Panc1 (cell line): Measurements from ENCODE around the gene HSDL1. TPM values are rescaled to one million over a fixed set of nuclear protein-coding genes. Genes with fewer than 3 reads are reported as not detected.

Source experiments
- ATAC-seq: fragments of 200-7000 bp; cut with Tn5 transposase; 2 replicates; pipeline ENCODE4 v1.9.1; 2020; ENCODE audit warnings: mild to moderate bottlenecking, moderate library complexity
- BruUV-seq: library from RNA; stranded (reverse); fragments of 400-500 nt; replicated peaks from 2 replicates; lab custom pipeline; 2021; lab: Mats Ljungman, UMichigan
- CTCF ChIA-PET: fragments of 300-600 bp; sonication (Branson Sonifier 250); formaldehyde crosslinking; loops from one replicate; lab custom pipeline; 2022; ENCODE audit warnings: antibody characterized with exemption; lab: Charles Lee
- POLR2A ChIA-PET: fragments of 300-600 bp; sonication (Branson Sonifier 250); formaldehyde crosslinking; loops from one replicate; lab custom pipeline; 2022; ENCODE audit warnings: antibody characterized with exemption; lab: Charles Lee
- DNase-seq: peaks from one replicate; pipeline ENCODE4 v3.0.0-alpha.2; 2010; ENCODE audit warnings: low read depth, low spot score
- H3K27ac ChIP-seq: 2 replicates; pipeline ENCODE4 v1.5.1; 2011; ENCODE audit warnings: mild to moderate bottlenecking, low read length, inconsistent platforms
- H3K27me3 ChIP-seq: fragments of 200-500 bp; sonication (Bioruptor generic); 2 replicates; pipeline ENCODE4 v1.6.0; 2014; ENCODE audit warnings: low read length, inconsistent platforms; ENCODE audit not compliant: control insufficient read depth, insufficient read depth
- H3K36me3 ChIP-seq: fragments of 200-500 bp; sonication (Bioruptor generic); 2 replicates; pipeline ENCODE4 v1.5.1; 2014; ENCODE audit warnings: inconsistent platforms, mild to moderate bottlenecking, low read length, moderate library complexity; ENCODE audit not compliant: control insufficient read depth, insufficient read depth
- H3K4me1 ChIP-seq: 2 replicates; pipeline ENCODE4 v1.5.1; 2011; ENCODE audit warnings: inconsistent platforms, mild to moderate bottlenecking, low read length, moderate library complexity; ENCODE audit not compliant: control insufficient read depth, insufficient read depth
- H3K4me3 ChIP-seq, 2 experiments: 2 replicates each; pipeline ENCODE4 v1.5.1; 2011 to 2012; ENCODE audit warnings: low read depth in 2 of 2, low read length in 2 of 2, mild to moderate bottlenecking in 2 of 2, inconsistent platforms in 1 of 2, moderate library complexity in 1 of 2
- H3K9me3 ChIP-seq: fragments of 200-500 bp; sonication (Bioruptor generic); 2 replicates; pipeline ENCODE4 v1.5.1; 2014; ENCODE audit warnings: low read depth, mild to moderate bottlenecking, inconsistent platforms, low read length, moderate library complexity; ENCODE audit not compliant: control insufficient read depth, insufficient read depth
- POLR2AphosphoS5 ChIP-seq: IDR thresholded peaks from 2 replicates; pipeline ENCODE4 v1.6.1; 2012; ENCODE audit warnings: mild to moderate bottlenecking, low read depth, low read length, moderate library complexity
- SIN3A ChIP-seq: IDR thresholded peaks from 2 replicates; pipeline ENCODE4 v1.6.1; 2012; ENCODE audit warnings: low read depth, mild to moderate bottlenecking, low read length, moderate library complexity, borderline replicate concordance; ENCODE audit not compliant: insufficient read depth
- TCF7L2 ChIP-seq: IDR thresholded peaks from 2 replicates; pipeline ENCODE4 v1.6.1; 2011; ENCODE audit warnings: mild to moderate bottlenecking, low read depth, low read length, inconsistent platforms
- in situ Hi-C: cut with HindIII; loops from 2 replicates; pipeline ENCODE4 v1.10.0; 2016; ENCODE audit warnings: low sequenced_read_pairs, low pct_unique_long_range_greater_than_20kb
- intact Hi-C: fragments of 100-400 bp; cut with micrococcal nuclease; formaldehyde crosslinking; loops from one replicate; pipeline ENCODE4 v1.10.0; 2022; ENCODE audit not compliant: unreplicated experiment
- total RNA-seq: library from RNA; stranded (reverse); gene quantifications from one replicate; pipeline ENCODE4 v1.2.1, GENCODE V29; 2021; ENCODE audit not compliant: unreplicated experiment
- TF ChIP-seq, protein P1 (sequence below): fragments of 450-650 bp; IDR thresholded peaks from 2 replicates; pipeline ENCODE4 v1.5.1; 2017; ENCODE audit warnings: mild to moderate bottlenecking
- TF ChIP-seq, protein P2 (sequence below), 2 experiments: IDR thresholded peaks; 2 replicates each; pipeline ENCODE4 v1.6.1; 2011 to 2012; ENCODE audit warnings: low read depth in 2 of 2, control low read depth in 1 of 2, low read length in 1 of 2, mild to moderate bottlenecking in 1 of 2, moderate library complexity in 1 of 2; ENCODE audit not compliant: insufficient read depth in 1 of 2

HSDL1 gene
- total RNA-seq, 1 experiment from 2014 or later, result 24.6 TPM

- ATAC-seq (no peak), DNase-seq (no peak)
- POLR2A ChIA-PET, result no interaction called here
- no TSS peak for BruUV-seq
- intact Hi-C loops (no loop called here), in situ Hi-C loops (no loop called here)
- TF ChIP-seq, protein P1, sequence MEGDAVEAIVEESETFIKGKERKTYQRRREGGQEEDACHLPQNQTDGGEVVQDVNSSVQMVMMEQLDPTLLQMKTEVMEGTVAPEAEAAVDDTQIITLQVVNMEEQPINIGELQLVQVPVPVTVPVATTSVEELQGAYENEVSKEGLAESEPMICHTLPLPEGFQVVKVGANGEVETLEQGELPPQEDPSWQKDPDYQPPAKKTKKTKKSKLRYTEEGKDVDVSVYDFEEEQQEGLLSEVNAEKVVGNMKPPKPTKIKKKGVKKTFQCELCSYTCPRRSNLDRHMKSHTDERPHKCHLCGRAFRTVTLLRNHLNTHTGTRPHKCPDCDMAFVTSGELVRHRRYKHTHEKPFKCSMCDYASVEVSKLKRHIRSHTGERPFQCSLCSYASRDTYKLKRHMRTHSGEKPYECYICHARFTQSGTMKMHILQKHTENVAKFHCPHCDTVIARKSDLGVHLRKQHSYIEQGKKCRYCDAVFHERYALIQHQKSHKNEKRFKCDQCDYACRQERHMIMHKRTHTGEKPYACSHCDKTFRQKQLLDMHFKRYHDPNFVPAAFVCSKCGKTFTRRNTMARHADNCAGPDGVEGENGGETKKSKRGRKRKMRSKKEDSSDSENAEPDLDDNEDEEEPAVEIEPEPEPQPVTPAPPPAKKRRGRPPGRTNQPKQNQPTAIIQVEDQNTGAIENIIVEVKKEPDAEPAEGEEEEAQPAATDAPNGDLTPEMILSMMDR, result peak; percentile 14
- TF ChIP-seq, protein P2, sequence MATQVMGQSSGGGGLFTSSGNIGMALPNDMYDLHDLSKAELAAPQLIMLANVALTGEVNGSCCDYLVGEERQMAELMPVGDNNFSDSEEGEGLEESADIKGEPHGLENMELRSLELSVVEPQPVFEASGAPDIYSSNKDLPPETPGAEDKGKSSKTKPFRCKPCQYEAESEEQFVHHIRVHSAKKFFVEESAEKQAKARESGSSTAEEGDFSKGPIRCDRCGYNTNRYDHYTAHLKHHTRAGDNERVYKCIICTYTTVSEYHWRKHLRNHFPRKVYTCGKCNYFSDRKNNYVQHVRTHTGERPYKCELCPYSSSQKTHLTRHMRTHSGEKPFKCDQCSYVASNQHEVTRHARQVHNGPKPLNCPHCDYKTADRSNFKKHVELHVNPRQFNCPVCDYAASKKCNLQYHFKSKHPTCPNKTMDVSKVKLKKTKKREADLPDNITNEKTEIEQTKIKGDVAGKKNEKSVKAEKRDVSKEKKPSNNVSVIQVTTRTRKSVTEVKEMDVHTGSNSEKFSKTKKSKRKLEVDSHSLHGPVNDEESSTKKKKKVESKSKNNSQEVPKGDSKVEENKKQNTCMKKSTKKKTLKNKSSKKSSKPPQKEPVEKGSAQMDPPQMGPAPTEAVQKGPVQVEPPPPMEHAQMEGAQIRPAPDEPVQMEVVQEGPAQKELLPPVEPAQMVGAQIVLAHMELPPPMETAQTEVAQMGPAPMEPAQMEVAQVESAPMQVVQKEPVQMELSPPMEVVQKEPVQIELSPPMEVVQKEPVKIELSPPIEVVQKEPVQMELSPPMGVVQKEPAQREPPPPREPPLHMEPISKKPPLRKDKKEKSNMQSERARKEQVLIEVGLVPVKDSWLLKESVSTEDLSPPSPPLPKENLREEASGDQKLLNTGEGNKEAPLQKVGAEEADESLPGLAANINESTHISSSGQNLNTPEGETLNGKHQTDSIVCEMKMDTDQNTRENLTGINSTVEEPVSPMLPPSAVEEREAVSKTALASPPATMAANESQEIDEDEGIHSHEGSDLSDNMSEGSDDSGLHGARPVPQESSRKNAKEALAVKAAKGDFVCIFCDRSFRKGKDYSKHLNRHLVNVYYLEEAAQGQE (IDR thresholded peaks at IDR 0.05; ENCODE audit: insufficient read depth in 1 of 2, low read depth in 2 of 2, low read length in 1 of 2), result no peak
- TF ChIP-seq TCF7L2, result no peak
- no peak for TF ChIP-seq POLR2AphosphoS5
- TF ChIP-seq SIN3A, result no peak
- Histone ChIP-seq H3K36me3 (peaks cover 5% of the 10 kb centered on the region; the same call in 1 of the 2 replicates), H3K27me3 (no peaks in the 10 kb centered on the region), H3K9me3 (no peaks in the 10 kb centered on the region), H3K27ac (no peak overlapping the region), H3K4me1 (no peaks in the 10 kb centered on the region; the same call in 1 of the 2 replicates), H3K4me3 (no peak overlapping the region)
- CTCF ChIA-PET, result no interaction called here
These were observed 3.8 kb downstream of the HSDL1 start for GRCh38 chr16:84141143-84141670.

DNA sequence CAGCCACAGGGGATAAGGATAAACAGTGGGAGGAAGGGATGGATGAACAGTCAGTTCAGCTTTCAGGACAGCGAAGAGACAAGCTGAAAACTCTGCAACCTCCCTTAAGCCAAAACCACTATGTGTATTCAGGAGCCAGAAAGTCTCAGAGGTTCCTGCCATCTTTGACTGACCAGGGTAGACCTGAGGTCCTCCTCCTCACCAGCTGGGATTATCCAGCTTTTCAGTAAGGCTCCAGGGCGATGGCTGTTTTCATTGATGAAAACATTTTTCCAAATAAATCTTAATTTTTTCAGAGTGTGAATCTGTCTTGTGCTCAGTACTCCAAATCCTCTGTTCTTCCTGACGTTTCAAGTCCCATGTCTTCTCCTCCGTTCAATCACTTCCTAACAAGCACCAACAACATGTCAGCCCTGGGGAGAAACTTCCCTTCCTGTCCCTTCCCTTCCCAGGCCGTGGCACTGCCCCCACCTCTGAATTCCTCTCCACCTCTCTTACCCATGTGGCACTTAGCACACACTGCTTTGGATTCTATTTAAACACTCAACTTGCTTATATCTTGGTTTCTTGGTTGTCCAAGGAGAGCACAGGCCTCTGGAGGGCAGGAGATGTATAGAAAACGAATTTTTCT is 5.2 kb downstream of the HSDL1 start:
- ChIA-PET CTCF (no interaction called here), POLR2A (no interaction called here)
- no peak for DNase-seq
- Histone ChIP-seq H3K9me3 (no peaks in the 10 kb centered on the region), H3K36me3 (peaks cover 5% of the 10 kb centered on the region; the same call in 1 of the 2 replicates), H3K27ac (no peak overlapping the region), H3K4me1 (no peaks in the 10 kb centered on the region; the same call in 1 of the 2 replicates), H3K4me3 (no peak overlapping the region), H3K27me3 (no peaks in the 10 kb centered on the region)
- TF ChIP-seq, protein P1, result no peak
- TF ChIP-seq SIN3A, result no peak
- TF ChIP-seq POLR2AphosphoS5, result no peak
- no peak for ATAC-seq
- BruUV-seq, result no TSS peak
- intact Hi-C loops, result no loop called here
- in situ Hi-C loops, result no loop called here
